Cerebellar nuclear complex (tissue), 1 donor: ENCODE results near the gene FIG4.
"Not testable (repeated sequence)": the region's sequence is repeated elsewhere in the genome, so short reads cannot be mapped to it uniquely, and the experiment has no call there.

Experiments used
- DNase-seq, 2 experiments: peaks; one replicate each; lab custom pipeline; 2025; lab: John Stamatoyannopoulos, UW

The FIG4 gene

DNA sequence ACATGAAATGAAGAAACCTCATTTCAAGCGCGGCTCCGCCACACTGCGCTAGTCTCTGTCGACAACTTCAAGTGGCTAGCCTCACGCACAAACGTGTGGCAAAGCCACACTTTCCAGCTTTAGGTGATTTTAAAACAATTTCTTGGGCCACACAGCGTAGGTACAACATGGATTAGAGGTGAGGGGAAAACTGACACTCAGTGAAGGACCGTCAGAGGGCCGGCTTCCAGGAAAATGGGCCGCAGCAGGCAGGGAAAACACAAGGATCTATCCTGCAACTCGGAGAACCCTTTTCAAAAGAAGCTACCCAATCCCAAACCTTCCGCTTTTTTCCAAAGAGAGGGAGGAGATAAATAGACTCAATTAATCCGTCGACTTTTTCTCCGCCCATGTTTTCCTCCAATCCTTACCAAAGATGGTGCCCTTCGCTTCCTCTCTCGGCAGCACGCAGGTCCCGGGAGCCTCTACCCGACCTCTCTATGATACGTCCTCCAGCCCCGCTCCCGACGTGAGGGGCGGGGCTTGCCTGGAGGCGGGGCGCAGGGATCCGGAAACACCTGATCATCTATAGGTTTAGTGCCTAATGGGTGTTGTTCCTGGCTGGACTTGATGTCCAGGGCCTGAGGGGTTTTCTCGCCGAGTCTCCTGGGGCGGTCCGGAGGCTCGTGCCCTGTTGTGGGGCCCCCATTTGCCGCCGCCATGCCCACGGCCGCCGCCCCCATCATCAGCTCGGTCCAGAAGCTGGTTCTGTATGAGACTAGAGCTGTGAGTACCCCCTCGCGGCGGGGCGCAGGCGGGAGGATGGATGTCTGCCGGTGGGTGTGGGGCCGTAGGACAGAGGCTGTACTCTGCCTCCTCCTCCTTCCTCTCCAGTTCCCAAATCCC lies at the start of gene FIG4, which contains the start of gene AK9:
FIG4 (plus strand) TSS at position 560 of the 885 bp plus-strand sequence; CDS start at position 700, 140 bp downstream.
AK9 (minus strand) TSS at position 466 of the 885 bp plus-strand sequence. CDS start 15,457 bp downstream, outside the sequence.
- peak; percentile 64 to 97 for DNase-seq

- DNase-seq: no peak
Measured at GRCh38 chr6:109644131-109644530, 47.0 kb upstream of the FIG4 start.

DNA sequence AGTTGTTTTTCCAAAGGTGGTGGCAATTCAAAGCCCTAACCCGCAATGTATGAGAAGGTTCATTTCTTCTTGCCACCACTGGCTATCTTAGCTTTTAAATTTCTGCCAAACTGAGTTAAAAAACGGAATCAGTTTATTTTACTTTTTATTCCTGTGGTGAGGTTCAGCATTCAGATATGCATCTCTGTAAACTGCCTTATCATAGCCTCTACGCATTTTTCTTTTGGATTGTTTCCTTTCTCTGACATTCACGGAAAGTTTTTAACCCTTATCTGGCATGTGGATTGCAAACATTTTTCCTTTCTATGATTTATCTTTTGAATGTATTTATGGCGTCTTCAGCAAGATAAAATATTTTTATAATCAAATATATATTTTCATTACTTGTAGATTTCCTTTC lies 37.8 kb upstream of the FIG4 start:
- DNase-seq: no peak

- no peak for DNase-seq
Measured at GRCh38 chr6:109655761-109656262, 35.3 kb upstream of the FIG4 start.

- no peak for DNase-seq
Measured at GRCh38 chr6:109660526-109661320, 30.4 kb upstream of the FIG4 start.

DNA sequence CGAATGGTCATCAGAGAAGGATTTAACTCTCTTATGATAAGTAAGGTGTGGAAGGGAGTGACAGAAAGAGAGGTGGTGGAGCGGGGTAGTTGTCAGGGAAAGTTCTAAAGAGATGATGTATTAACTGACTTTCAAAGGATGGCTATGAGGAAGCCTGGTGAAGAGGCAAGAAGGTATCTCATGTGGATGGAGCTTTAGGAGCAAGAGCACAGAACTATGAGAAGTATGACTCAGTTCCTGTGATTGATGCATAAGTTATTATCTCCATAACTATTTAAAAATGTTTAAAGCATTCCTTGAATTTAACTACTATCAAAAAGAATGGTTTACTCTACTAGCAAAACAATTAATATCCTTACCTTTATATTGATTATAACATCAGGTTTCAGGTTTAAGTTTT lies 28.9 kb upstream of the FIG4 start:
- DNase-seq: no peak

- no peak for DNase-seq
Measured at GRCh38 chr6:109669811-109670210, 21.3 kb upstream of the FIG4 start.

DNA sequence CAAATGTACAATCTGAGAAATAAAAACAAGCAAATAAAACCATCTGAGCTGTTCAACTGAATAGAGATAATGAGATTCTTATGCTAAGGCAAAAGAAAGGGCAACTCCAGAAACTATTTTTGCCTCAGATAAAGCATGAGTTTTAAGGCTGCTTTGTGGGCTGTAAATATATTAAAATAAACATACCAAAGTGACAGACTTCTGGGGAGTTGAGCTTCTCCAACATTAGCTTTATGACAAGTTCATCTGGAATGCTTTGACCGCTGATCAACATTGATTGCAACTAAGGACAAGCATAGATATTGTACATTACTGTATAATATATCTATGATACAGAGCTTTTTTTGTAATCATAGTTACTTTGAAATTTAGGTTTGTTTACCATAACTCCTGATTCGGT lies 19.4 kb upstream of the FIG4 start:
- DNase-seq: no peak

DNA sequence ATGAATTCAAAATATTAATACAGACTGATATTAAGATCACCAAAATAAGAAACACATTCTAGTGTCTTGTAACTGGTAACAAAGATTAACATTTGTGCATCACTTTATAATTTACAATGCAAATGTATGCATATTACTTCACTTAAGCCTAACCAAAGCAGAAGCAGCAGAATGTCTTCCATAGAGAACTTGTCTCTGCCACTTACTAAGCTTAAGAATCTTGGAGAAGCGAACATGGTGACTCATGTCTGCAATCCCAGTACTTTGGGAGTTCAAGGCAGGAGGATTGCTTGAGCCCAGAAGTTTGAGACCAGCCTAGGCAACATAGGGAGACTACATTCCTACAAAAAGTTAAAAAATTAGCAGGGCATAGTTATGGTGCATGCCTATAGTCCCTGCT lies 18.9 kb upstream of the FIG4 start:
- DNase-seq: no peak

DNA sequence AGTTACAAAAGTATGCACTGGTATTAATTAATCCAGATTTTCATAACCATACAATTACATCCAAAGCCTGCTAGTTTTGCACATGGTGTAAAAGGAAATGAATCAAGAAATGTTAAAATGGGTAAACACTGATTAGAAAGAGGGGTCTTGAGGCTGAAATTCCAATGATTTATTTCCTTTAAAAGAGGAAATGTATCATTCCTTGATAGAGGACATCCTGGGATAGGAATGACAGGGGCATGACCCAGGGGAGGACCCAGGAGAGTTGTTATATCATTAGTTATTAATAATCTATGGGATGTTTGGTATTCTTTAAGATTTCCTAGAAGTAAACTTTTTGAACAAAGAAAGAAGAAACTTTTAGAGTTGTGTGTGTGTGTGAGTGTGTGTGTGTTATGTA lies 18.3 kb upstream of the FIG4 start:
- no peak for DNase-seq

DNA sequence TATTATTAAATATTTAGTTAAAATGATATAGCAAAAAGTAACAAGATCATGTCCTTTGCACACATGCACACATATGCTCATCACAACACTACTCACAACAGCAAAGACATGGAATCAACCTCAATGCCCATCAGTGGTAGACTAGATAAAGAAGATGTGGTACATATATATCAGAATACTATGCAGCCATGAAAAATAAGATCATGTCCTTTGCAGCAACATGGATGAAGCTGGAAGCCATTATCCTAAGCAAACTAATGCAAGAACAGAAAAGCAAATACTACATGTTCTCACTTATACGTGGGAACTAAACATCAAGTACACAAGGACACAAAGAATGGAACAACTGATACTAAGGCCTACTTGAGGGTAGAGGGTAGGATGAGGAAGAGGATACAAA lies 14.4 kb upstream of the FIG4 start:
- no peak for DNase-seq

- DNase-seq: no peak
Measured at GRCh38 chr6:109678240-109678639, 12.9 kb upstream of the FIG4 start.

DNA sequence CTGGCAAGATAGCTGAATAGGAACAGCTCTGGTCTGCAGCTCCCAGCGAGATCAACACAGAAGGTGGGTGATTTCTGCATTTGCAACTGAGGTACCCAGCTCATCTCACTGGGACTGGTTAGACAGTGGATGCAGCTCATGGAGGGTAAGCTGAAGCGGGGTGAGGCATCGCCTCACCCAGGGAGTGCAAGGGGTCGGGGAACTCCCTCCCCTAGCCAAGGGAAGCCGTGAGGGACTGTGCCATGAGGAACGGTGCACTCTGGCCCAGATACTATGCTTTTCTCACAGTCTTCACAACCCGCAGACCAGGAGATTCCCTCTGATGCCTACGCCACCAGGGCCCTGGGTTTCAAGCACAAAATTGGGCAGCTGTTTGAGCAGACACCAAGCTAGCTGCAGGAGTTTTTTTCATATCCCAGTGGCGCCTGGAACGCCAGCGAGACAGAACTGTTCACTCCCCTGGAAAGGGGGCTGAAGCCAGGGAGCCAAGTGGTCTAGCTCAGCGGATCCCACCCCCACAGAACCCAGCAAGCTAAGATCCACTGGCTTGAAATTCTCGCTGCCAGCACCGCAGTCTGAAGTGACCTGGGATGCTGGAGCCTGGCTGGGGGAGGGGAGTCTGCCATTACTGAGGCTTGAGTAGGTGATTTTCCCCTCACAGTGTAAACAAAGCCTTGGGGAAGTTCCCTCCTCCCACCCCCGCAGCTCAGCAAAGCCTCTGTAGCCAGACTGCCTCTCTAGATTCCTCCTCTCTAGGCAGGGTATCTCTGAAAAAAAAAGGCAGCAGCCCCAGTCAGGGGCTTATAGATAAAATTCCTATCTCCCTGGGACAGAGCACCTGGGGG lies 12.2 kb upstream of the FIG4 start:
- DNase-seq: not testable (repeated sequence)

- no peak for DNase-seq
Measured at GRCh38 chr6:109686566-109687265, 4.4 kb upstream of the FIG4 start.

GRCh38 chr6:109687271-109687761 lies 3.8 kb upstream of the FIG4 start:
- DNase-seq: no peak

DNA sequence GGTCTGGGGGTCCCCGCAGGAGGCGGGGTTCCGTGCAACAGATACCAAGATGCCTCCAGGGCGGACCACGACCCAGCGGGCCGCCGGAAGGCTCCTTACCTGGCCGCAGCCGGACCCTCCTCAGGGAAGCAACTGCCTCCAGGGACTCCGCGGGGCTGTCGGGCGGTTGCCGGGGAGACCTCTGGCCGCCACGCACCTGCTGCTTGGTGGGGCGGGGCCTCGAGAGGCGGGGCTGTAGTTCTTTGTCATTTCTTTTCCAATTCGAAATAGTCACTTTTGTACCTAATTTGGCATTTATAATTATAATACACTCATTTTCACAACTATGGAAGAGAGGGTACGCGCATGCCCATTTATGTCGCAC lies 741 bp upstream of the FIG4 start:
- peak in 1 of 2 experiments; percentile 7 for DNase-seq

DNA sequence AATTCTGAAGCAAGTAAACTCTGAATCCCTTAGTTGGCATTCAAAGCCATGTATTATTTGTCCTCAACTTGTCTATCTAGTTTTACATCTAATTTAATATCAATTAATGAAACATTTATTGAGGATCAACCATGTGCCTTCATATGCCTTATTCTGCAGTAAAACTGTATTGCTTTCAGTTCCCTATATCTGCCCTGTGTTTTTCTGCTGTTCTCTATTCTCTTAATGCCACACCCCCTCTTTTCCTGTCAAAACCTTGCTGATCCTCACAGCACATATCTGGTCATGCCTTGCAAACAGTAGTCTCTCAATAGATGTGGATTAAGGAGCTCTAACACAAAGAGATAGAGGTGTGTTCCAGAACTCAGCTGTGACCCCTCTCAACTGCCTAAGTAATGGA lies 2.0 kb downstream of the FIG4 start:
- no peak for DNase-seq

DNA sequence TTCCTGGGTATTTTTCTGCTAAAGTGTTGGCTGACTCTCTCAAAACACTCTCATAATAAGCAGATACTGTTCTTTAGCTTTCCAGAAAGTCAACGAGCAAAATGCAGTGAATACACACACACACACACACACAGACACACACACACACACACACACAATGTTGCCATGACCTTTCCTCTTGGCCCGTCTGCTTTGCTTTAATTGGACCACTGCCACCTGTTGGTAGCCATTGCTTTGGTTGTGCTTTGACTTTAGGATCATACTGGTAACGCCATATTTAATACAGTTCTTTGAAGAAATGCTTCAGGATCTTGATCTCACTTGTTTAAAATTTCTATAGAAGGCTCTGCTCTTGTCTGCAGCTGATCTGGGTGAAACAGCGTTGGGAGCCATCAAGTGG lies 4.4 kb downstream of the FIG4 start:
- DNase-seq: no peak

- DNase-seq: no peak
Measured at GRCh38 chr6:109696355-109696754, 5.3 kb downstream of the FIG4 start.

DNA sequence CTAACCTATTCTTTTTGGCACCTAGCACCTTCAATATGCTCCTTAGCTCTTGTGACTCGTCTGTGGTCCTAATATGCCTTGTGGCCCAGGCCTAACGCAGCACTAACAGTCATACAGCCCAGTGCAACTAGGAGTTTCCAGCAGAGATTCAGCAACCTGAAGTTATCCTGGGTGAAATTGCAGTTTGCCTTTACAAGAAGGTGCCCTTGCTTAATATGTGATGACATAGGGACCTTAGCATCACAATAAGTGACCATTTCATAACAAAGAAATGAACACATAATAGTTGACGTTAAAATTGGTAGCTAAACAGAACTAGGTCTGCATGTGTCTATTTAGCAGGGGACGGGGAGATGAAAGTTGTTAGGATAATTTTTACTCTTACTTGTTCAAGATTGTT lies 10.1 kb downstream of the FIG4 start:
- DNase-seq: no peak

DNA sequence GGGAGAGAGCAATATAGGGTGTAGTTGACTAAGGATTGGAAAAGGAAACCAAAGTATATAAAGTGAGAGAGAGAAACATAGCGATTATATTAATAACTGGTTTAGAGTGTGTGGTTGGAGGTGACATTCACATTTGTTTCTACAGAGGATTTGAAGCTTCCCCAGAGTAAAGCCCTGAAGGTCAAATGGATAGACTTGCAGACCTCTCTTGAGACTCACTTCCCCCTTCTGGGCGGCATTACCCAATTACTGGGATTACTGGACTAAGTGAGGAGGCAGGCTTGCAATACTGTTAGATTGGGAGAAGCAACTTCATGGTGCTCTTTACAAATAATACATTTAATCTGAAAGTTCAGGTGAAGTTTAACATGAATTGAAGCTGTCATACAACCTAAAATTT lies 10.7 kb downstream of the FIG4 start:
- no peak for DNase-seq
